ENCODE data around the gene RBMXL2.

The RBMXL2 gene

GRCh38 chr11:7080900-7081299, 7.9 kb upstream of the RBMXL2 start:
- H3K79me2 ChIP-seq (ENCODE audit: control insufficient read depth, insufficient read depth, low read length, unreplicated experiment): no peaks in the 10 kb centered on the region
- no peak overlapping the region for H3K4me3 ChIP-seq (ENCODE audit: low read depth, low read length)
- H2AFZ ChIP-seq (ENCODE audit: low read length, unreplicated experiment): no peak overlapping the region
- H3K4me1 ChIP-seq (ENCODE audit: control insufficient read depth, insufficient read depth, low read length, unreplicated experiment): no peaks in the 10 kb centered on the region
- no peak overlapping the region for H3K27ac ChIP-seq (ENCODE audit: low read depth, low read length)
- H3K36me3 ChIP-seq (ENCODE audit: insufficient read depth, low read length): no peaks in the 10 kb centered on the region
- peaks cover 28% of the 10 kb centered on the region for H3K27me3 ChIP-seq (ENCODE audit: insufficient read depth, low read length)

GRCh38 chr11:7081441-7081840, 7.4 kb upstream of the RBMXL2 start:
- no peaks in the 10 kb centered on the region for H3K36me3 ChIP-seq (ENCODE audit: insufficient read depth, low read length)
- no peak overlapping the region for H3K4me3 ChIP-seq (ENCODE audit: low read depth, low read length)
- no peak overlapping the region for H2AFZ ChIP-seq (ENCODE audit: low read length, unreplicated experiment)
- H3K27ac ChIP-seq (ENCODE audit: low read depth, low read length): no peak overlapping the region
- H3K79me2 ChIP-seq (ENCODE audit: control insufficient read depth, insufficient read depth, low read length, unreplicated experiment): no peaks in the 10 kb centered on the region
- H3K4me1 ChIP-seq (ENCODE audit: control insufficient read depth, insufficient read depth, low read length, unreplicated experiment): no peaks in the 10 kb centered on the region
- H3K27me3 ChIP-seq (ENCODE audit: insufficient read depth, low read length): peaks cover 29% of the 10 kb centered on the region

GRCh38 chr11:7089328-7090251, 792 bp downstream of the RBMXL2 start:
- H2AFZ ChIP-seq (ENCODE audit: low read length, unreplicated experiment): no peak overlapping the region
- no peaks in the 10 kb centered on the region for H3K36me3 ChIP-seq (ENCODE audit: insufficient read depth, low read length)
- H3K4me3 ChIP-seq (ENCODE audit: low read depth, low read length): no peak overlapping the region
- no peak overlapping the region for H3K27ac ChIP-seq (ENCODE audit: low read depth, low read length)
- no peaks in the 10 kb centered on the region for H3K4me1 ChIP-seq (ENCODE audit: control insufficient read depth, insufficient read depth, low read length, unreplicated experiment)
- no peaks in the 10 kb centered on the region for H3K79me2 ChIP-seq (ENCODE audit: control insufficient read depth, insufficient read depth, low read length, unreplicated experiment)
- H3K27me3 ChIP-seq (ENCODE audit: insufficient read depth, low read length): peaks cover 64% of the 10 kb centered on the region

- Histone ChIP-seq H3K4me3 (ENCODE audit: low read depth, low read length) (no peak overlapping the region), H3K27ac (ENCODE audit: low read depth, low read length) (no peak overlapping the region), H3K27me3 (ENCODE audit: insufficient read depth, low read length) (peaks cover 47% of the 10 kb centered on the region), H3K36me3 (ENCODE audit: insufficient read depth, low read length) (no peaks in the 10 kb centered on the region), H3K4me1 (ENCODE audit: control insufficient read depth, insufficient read depth, low read length, unreplicated experiment) (no peaks in the 10 kb centered on the region), H3K79me2 (ENCODE audit: control insufficient read depth, insufficient read depth, low read length, unreplicated experiment) (no peaks in the 10 kb centered on the region), H2AFZ (ENCODE audit: low read length, unreplicated experiment) (no peak overlapping the region)
Observed at GRCh38 chr11:7098235-7098832, 9.5 kb downstream of the RBMXL2 start.

- Histone ChIP-seq H3K4me3 (ENCODE audit: low read depth, low read length) (no peak overlapping the region), H3K27ac (ENCODE audit: low read depth, low read length) (no peak overlapping the region), H2AFZ (ENCODE audit: low read length, unreplicated experiment) (no peak overlapping the region), H3K27me3 (ENCODE audit: insufficient read depth, low read length) (peaks cover 50% of the 10 kb centered on the region), H3K36me3 (ENCODE audit: insufficient read depth, low read length) (no peaks in the 10 kb centered on the region), H3K79me2 (ENCODE audit: control insufficient read depth, insufficient read depth, low read length, unreplicated experiment) (no peaks in the 10 kb centered on the region), H3K4me1 (ENCODE audit: control insufficient read depth, insufficient read depth, low read length, unreplicated experiment) (no peaks in the 10 kb centered on the region)
Observed at GRCh38 chr11:7115780-7116179, 27.0 kb downstream of the RBMXL2 start.

- no peaks in the 10 kb centered on the region for H3K4me1 ChIP-seq (ENCODE audit: control insufficient read depth, insufficient read depth, low read length, unreplicated experiment)
- H3K27ac ChIP-seq (ENCODE audit: low read depth, low read length): no peak overlapping the region
- peaks cover 54% of the 10 kb centered on the region for H3K27me3 ChIP-seq (ENCODE audit: insufficient read depth, low read length)
- no peak overlapping the region for H2AFZ ChIP-seq (ENCODE audit: low read length, unreplicated experiment)
- H3K36me3 ChIP-seq (ENCODE audit: insufficient read depth, low read length): no peaks in the 10 kb centered on the region
- no peak overlapping the region for H3K4me3 ChIP-seq (ENCODE audit: low read depth, low read length)
- no peaks in the 10 kb centered on the region for H3K79me2 ChIP-seq (ENCODE audit: control insufficient read depth, insufficient read depth, low read length, unreplicated experiment)
Observed at GRCh38 chr11:7116370-7116769, 27.6 kb downstream of the RBMXL2 start.

GRCh38 chr11:7138051-7138450, 49.3 kb downstream of the RBMXL2 start:
- H3K4me3 ChIP-seq (ENCODE audit: low read depth, low read length): no peak overlapping the region
- 0 out of 2 replicates have a peak, but pooled peaks cover 7% of the 10 kb centered on the region for H3K27me3 ChIP-seq (ENCODE audit: insufficient read depth, low read length)
- no peak overlapping the region for H3K27ac ChIP-seq (ENCODE audit: low read depth, low read length)
- no peaks in the 10 kb centered on the region for H3K4me1 ChIP-seq (ENCODE audit: control insufficient read depth, insufficient read depth, low read length, unreplicated experiment)
- H2AFZ ChIP-seq (ENCODE audit: low read length, unreplicated experiment): no peak overlapping the region
- H3K36me3 ChIP-seq (ENCODE audit: insufficient read depth, low read length): no peaks in the 10 kb centered on the region
- H3K79me2 ChIP-seq (ENCODE audit: control insufficient read depth, insufficient read depth, low read length, unreplicated experiment): no peaks in the 10 kb centered on the region
